ENCODE measurements around the gene PNCK. TPM values are rescaled to one million over a fixed set of nuclear protein-coding genes. Genes with fewer than 3 reads are reported as not detected.
A peak's percentile ranks its signal among the peaks of the same experiment; 100 is the strongest.

The PNCK gene
- total RNA-seq, 1 donor from 2014 or later: 28.5 TPM

DNA sequence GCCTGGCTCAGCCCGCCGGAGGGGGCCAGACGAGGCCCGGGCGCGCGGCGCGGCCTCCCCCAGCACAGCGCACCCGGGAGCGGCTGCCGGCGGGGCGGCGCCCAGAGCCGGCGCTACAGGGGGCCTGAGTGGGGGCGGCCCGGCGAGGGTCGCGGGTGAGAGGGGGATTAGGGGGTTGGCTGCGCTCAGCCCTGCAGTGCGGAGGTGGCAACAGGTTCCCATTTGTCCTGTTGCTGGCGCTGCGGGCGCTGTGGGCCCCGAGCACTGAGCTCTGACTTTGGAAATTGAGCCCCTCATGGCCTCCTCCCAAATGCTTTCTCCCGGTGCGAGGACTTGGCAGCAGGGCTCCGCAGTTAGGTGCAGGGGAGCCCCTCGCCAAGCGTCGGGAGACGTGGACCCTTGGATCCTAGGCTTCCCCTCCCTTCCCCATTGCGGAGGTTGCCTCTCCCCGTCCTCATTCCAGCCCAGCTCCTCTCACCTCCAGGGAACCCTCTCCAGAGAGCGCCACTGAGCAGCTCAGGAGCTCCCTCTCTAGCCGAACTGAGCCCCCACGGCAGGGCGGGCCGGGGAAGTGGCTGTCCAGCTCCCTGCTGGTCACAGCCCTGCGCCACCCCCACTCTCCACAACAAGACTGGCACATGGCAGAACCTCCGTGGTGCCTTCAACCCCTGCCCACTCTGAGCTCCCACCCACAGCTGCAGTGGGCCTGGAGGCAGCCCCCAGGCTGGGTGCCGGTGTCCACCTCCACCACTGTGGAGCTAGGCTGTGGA, 29.1 kb downstream of the PNCK start:
- H3K27ac Mint-ChIP-seq: no peak overlapping the region
- H3K36me3 Mint-ChIP-seq: no peaks in the 10 kb centered on the region
- no peak for TF ChIP-seq CTCF (IDR thresholded peaks at IDR 0.05; ENCODE audit: unreplicated experiment)
- peak overlapping the region; percentile 48 for H3K4me3 Mint-ChIP-seq
- DNase-seq (ENCODE audit: low spot score in 2 of 2, unreplicated experiment in 2 of 2): no peak
- peaks cover 69% of the 10 kb centered on the region for H3K27me3 Mint-ChIP-seq (ENCODE audit: low read depth)
- peaks cover 3% of the 10 kb centered on the region for H3K9me3 Mint-ChIP-seq
- H3K4me1 Mint-ChIP-seq: peaks cover 9% of the 10 kb centered on the region

GRCh38 chrX:153643431-153644351, 29.9 kb downstream of the PNCK start:
- Mint-ChIP-seq H3K27ac (no peak overlapping the region), H3K27me3 (ENCODE audit: low read depth) (peaks cover 66% of the 10 kb centered on the region), H3K4me1 (peaks cover 11% of the 10 kb centered on the region), H3K36me3 (no peaks in the 10 kb centered on the region), H3K4me3 (peak overlapping the region; percentile 54), H3K9me3 (peaks cover 3% of the 10 kb centered on the region)
- no peak for DNase-seq (ENCODE audit: low spot score in 2 of 2, unreplicated experiment in 2 of 2)
- peak; percentile 16 for TF ChIP-seq CTCF (IDR thresholded peaks at IDR 0.05; ENCODE audit: unreplicated experiment)

DNA sequence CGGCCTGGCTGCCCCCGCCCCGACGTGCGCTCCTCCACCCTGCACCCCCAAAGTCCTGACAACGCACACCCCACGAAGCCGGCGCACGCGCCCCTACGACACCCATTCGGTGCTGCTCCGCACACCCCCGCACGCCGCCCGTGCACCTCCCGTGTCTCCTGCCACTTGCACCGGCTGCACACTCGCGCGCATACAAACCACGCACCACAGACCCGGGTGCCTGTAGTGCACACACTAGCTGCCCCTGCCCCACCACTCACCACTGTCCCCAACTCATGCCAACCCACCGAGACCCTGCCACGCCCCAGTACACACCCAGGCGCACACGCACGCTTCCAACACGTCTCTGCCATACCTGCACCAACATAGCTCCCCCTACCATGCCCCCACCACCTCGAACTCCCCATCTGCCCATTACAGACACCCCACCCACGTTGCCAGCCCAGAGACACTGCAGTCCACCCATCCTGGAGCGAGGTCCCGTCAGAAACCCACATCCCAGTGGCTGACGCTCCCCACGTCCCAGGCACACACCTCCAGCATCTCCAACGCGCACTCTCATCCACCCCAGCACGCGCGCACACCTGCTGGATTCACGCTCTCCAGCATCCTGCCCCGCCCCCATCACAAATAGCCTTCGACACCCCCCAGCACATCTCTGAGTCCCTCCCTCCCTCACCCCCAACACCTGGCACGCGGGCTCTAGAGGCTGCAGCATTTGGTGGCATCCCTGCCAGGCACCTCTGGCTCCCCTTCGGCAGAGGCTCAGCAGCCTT, 30.8 kb downstream of the PNCK start:
- H3K27ac Mint-ChIP-seq: no peak overlapping the region
- H3K4me1 Mint-ChIP-seq: peaks cover 12% of the 10 kb centered on the region
- DNase-seq (ENCODE audit: low spot score in 2 of 2, unreplicated experiment in 2 of 2): no peak
- H3K4me3 Mint-ChIP-seq: peak overlapping the region; percentile 54
- TF ChIP-seq CTCF (IDR thresholded peaks at IDR 0.05; ENCODE audit: unreplicated experiment): no peak
- peaks cover 60% of the 10 kb centered on the region for H3K27me3 Mint-ChIP-seq (ENCODE audit: low read depth)
- no peaks in the 10 kb centered on the region for H3K36me3 Mint-ChIP-seq
- peaks cover 3% of the 10 kb centered on the region for H3K9me3 Mint-ChIP-seq

- Mint-ChIP-seq H3K27me3 (ENCODE audit: low read depth) (peaks cover 56% of the 10 kb centered on the region), H3K27ac (no peak overlapping the region), H3K4me1 (peaks cover 15% of the 10 kb centered on the region), H3K4me3 (no peak overlapping the region), H3K9me3 (peaks cover 3% of the 10 kb centered on the region), H3K36me3 (no peaks in the 10 kb centered on the region)
- no peak for DNase-seq (ENCODE audit: low spot score in 2 of 2, unreplicated experiment in 2 of 2)
- TF ChIP-seq CTCF (IDR thresholded peaks at IDR 0.05; ENCODE audit: unreplicated experiment): no peak
Observed at GRCh38 chrX:153642051-153642654, 31.5 kb downstream of the PNCK start.

DNA sequence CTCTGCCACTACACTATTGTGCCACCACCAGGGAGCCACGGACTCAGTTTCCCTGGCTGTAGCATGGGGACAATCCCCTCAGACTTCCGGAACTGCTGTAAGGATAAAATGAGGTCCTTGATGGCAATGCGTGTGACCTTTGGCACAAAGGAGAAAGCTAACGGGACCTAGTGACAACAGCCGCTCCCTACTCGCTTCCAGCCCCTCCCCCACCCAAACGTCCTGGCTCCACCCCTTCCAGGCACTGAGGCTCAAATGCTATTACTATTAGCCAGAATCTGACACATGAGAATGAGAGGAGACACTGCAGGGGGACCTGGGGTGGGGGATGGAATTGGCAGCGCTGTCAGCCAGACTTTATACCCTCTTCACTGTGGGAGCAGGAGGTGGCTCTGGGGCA, 32.0 kb downstream of the PNCK start:
- Mint-ChIP-seq H3K27me3 (ENCODE audit: low read depth) (peaks cover 55% of the 10 kb centered on the region), H3K27ac (no peak overlapping the region), H3K4me1 (peaks cover 15% of the 10 kb centered on the region), H3K4me3 (peak overlapping the region; percentile 31), H3K36me3 (no peaks in the 10 kb centered on the region), H3K9me3 (peaks cover 3% of the 10 kb centered on the region)
- no peak for DNase-seq (ENCODE audit: low spot score in 2 of 2, unreplicated experiment in 2 of 2)
- TF ChIP-seq CTCF (IDR thresholded peaks at IDR 0.05; ENCODE audit: unreplicated experiment): no peak

Data from mesothelial cell of epicardium (in vitro differentiated cells).